Ishikawa (cell line): ENCODE data around the gene SVEP1.

Source experiments
- CEBPB ChIP-seq: IDR thresholded peaks from 2 replicates; pipeline ENCODE4 v1.6.1; 2012
- CREB1 ChIP-seq: IDR thresholded peaks from 2 replicates; pipeline ENCODE4 v1.6.1; 2012; ENCODE audit warnings: low read depth
- EGR1 ChIP-seq: IDR thresholded peaks from 2 replicates; pipeline ENCODE4 v1.6.1; 2012
- EP300 ChIP-seq: IDR thresholded peaks from 2 replicates; pipeline ENCODE4 v1.6.1; 2012; ENCODE audit warnings: borderline replicate concordance
- RAD21 ChIP-seq: IDR thresholded peaks from 2 replicates; pipeline ENCODE4 v1.6.1; 2012; ENCODE audit warnings: low read depth
- TAF1 ChIP-seq: IDR thresholded peaks from 2 replicates; pipeline ENCODE4 v1.6.1; 2012; ENCODE audit warnings: low read depth, mild to moderate bottlenecking
- TCF12 ChIP-seq: IDR thresholded peaks from 2 replicates; pipeline ENCODE4 v1.6.1; 2012; ENCODE audit warnings: low read depth
- TEAD4 ChIP-seq: IDR thresholded peaks from 2 replicates; pipeline ENCODE4 v1.6.1; 2012
- TF ChIP-seq, protein P1 (sequence below): IDR thresholded peaks from 2 replicates; pipeline ENCODE4 v1.6.1; 2012
- TF ChIP-seq, protein P2 (sequence below): IDR thresholded peaks from 2 replicates; pipeline ENCODE4 v1.6.1; 2012
- TF ChIP-seq, protein P3 (sequence below): IDR thresholded peaks from 2 replicates; pipeline ENCODE4 v1.6.1; 2012; ENCODE audit warnings: low read depth, mild to moderate bottlenecking

DNA sequence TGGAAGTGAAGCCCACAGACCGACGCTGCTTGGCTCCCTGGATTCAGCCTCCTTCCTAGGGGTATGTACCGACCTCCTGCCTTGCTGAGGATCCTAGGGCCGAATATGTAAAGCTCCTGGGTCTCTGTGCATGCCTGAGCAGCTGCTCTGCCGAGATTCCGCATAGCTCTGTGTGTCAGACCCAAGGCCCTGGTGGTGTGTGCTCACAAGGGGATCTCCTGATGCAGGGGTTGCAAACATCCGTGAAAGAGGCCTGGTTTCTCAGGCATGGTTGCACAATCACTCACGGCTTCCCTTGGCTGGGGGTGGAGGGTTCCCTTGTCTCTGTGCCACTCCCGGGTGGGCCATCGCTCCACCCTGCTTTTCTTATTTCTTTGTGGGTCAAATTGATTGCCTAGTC lies 19.9 kb upstream of the SVEP1 start:
- TF ChIP-seq CREB1 (no peak), CEBPB (no peak; the same call in 1 of the 2 replicates), RAD21 (no peak), TAF1 (no peak), EP300 (no peak), EGR1 (no peak), TEAD4 (no peak), TCF12 (no peak)
- TF ChIP-seq, protein P1, sequence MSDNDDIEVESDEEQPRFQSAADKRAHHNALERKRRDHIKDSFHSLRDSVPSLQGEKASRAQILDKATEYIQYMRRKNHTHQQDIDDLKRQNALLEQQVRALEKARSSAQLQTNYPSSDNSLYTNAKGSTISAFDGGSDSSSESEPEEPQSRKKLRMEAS = no peak
- TF ChIP-seq, protein P2, sequence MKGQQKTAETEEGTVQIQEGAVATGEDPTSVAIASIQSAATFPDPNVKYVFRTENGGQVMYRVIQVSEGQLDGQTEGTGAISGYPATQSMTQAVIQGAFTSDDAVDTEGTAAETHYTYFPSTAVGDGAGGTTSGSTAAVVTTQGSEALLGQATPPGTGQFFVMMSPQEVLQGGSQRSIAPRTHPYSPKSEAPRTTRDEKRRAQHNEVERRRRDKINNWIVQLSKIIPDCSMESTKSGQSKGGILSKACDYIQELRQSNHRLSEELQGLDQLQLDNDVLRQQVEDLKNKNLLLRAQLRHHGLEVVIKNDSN = no peak
- TF ChIP-seq, protein P3, sequence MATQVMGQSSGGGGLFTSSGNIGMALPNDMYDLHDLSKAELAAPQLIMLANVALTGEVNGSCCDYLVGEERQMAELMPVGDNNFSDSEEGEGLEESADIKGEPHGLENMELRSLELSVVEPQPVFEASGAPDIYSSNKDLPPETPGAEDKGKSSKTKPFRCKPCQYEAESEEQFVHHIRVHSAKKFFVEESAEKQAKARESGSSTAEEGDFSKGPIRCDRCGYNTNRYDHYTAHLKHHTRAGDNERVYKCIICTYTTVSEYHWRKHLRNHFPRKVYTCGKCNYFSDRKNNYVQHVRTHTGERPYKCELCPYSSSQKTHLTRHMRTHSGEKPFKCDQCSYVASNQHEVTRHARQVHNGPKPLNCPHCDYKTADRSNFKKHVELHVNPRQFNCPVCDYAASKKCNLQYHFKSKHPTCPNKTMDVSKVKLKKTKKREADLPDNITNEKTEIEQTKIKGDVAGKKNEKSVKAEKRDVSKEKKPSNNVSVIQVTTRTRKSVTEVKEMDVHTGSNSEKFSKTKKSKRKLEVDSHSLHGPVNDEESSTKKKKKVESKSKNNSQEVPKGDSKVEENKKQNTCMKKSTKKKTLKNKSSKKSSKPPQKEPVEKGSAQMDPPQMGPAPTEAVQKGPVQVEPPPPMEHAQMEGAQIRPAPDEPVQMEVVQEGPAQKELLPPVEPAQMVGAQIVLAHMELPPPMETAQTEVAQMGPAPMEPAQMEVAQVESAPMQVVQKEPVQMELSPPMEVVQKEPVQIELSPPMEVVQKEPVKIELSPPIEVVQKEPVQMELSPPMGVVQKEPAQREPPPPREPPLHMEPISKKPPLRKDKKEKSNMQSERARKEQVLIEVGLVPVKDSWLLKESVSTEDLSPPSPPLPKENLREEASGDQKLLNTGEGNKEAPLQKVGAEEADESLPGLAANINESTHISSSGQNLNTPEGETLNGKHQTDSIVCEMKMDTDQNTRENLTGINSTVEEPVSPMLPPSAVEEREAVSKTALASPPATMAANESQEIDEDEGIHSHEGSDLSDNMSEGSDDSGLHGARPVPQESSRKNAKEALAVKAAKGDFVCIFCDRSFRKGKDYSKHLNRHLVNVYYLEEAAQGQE = no peak
